Fibroblast of villous mesenchyme (primary cell): ENCODE results near the gene HMG20A. TPM values are rescaled to one million over a fixed set of nuclear protein-coding genes. Genes with fewer than 3 reads are reported as not detected.

Source experiments
- DNase-seq: peaks from one replicate; pipeline ENCODE4 v3.0.0-alpha.2; 2010; ENCODE audit warnings: low read depth
- H3K4me3 ChIP-seq: 2 replicates; pipeline ENCODE4 v1.5.1; 2011; ENCODE audit warnings: low read depth, mild to moderate bottlenecking, low read length
- total RNA-seq: library from RNA; depleted of rRNA; stranded (reverse); fragments of >200 nt; gene quantifications from 2 replicates; pipeline ENCODE4 v1.2.3, GENCODE V29; 2012
- TF ChIP-seq, protein P1 (sequence below): IDR thresholded peaks from 2 replicates; pipeline ENCODE4 v1.5.1; 2012; ENCODE audit warnings: low read depth, mild to moderate bottlenecking, low read length; ENCODE audit not compliant: insufficient read depth

Gene HMG20A
- total RNA-seq, 1 donor = 36.7 TPM

DNA sequence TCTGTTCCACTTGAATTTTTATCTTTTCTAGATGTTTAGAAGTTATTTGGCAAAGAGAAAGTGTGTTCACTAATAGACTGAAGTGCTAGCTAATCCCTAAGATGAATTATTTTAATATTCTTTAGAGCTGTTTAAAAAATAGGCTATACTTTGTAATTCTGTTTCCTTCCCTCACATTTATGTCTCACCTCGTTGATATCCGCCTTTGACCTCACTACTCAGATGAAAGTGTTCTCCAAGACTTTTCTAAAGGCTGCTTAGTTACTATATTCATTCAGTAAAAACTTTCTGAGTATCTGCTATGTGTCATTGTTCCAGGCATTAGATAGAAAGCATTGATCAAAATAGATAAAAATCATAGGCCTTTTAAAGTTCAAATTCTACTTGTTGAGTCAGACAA is 38.3 kb downstream of the HMG20A start:
- TF ChIP-seq, protein P1, sequence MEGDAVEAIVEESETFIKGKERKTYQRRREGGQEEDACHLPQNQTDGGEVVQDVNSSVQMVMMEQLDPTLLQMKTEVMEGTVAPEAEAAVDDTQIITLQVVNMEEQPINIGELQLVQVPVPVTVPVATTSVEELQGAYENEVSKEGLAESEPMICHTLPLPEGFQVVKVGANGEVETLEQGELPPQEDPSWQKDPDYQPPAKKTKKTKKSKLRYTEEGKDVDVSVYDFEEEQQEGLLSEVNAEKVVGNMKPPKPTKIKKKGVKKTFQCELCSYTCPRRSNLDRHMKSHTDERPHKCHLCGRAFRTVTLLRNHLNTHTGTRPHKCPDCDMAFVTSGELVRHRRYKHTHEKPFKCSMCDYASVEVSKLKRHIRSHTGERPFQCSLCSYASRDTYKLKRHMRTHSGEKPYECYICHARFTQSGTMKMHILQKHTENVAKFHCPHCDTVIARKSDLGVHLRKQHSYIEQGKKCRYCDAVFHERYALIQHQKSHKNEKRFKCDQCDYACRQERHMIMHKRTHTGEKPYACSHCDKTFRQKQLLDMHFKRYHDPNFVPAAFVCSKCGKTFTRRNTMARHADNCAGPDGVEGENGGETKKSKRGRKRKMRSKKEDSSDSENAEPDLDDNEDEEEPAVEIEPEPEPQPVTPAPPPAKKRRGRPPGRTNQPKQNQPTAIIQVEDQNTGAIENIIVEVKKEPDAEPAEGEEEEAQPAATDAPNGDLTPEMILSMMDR = no peak
- DNase-seq = no peak
- no peak overlapping the region for H3K4me3 ChIP-seq

DNA sequence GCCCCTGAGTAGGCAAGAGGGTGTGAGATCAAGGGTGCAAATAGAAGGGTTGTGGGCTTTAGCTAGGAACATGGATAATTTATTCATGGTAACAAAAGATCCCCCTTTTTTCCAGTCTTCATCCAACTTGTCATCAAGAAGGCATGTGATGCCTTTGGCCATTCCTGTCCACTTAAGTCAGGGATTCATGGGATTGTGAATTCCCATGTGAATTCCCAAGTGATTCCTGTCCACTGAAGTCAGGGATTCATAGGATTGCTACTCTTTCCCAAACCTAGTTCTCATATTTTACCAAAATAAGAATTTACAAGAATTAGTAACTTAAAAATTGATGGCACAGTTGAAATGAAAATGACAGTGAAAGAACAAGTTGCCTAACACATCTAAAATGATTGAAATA is 40.8 kb downstream of the HMG20A start:
- TF ChIP-seq, protein P1 = no peak
- DNase-seq = no peak
- H3K4me3 ChIP-seq = no peak overlapping the region

DNA sequence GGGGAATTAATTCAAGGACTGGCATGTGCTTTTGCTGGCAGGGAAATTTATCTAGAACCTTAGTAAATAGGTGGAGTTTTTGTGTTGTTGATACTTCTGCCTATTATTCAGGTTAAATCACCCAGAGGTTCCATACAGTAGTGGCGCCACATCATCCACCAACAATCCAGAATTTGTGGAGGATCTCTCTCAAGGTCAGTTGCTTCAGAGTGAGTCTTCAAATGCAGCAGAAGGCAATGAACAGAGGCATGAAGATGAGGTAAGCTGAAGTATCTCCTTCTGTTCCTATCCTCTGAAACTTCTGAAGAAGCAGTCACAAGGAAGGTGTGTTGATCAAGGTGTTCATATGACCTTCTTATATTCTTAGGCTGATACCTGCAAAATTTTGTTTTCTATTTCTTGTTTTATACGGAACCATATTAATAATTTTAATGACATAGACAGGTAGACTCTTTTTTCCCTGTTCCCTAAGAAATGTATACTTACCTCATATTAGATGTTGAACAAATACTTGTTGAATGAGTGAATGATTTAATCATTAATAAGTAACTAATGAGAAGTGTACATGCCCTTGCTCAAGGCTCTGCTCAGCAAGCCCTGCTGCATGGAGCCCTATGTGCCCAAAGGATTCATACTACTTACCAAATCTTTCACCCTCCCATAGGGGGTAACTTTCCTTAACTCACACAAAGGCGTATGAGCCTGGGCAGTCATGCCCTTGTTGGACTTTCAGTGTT is 43.6 kb downstream of the HMG20A start:
- no peak for DNase-seq
- H3K4me3 ChIP-seq = no peak overlapping the region
- TF ChIP-seq, protein P1 = no peak

DNA sequence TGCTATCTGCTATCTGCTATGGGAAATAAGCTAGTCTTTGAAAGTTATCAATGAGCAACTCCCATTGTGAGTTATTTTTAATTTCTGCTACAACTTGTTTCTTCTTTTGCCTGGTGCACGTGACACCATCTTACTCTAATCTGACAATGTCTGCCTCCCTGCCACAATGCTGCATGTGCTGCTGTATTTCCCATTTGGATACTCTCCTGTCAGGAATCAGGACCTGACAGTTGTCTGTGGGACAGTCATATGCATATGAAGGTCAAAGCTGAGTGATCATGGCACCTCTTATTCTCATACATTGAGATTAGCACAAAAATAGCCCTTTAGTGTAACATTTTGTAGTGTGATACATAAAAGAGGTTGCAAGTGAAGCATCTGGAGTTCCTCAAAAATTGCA is 45.8 kb downstream of the HMG20A start:
- DNase-seq = no peak
- no peak overlapping the region for H3K4me3 ChIP-seq
- TF ChIP-seq, protein P1 = no peak

DNA sequence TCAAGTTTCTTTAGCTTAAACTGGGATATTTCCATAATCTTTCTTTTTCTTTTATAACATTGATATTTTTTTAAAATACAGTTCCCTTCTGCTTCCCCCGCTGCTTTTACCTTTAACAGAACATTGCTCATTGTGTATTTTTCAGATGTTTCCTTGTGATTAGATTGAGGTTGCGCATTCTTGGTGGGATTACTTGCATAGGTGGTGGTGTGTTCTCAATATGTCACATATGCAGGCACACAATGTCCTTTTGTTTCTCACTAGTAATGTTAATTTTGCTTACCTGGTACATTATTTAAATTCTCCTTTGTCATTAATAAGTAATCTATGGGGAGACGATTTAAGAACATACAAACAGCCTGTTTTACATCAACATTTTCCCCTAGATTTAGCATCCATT is 48.2 kb downstream of the HMG20A start:
- H3K4me3 ChIP-seq = no peak overlapping the region
- no peak for DNase-seq
- TF ChIP-seq, protein P1 = no peak

DNA sequence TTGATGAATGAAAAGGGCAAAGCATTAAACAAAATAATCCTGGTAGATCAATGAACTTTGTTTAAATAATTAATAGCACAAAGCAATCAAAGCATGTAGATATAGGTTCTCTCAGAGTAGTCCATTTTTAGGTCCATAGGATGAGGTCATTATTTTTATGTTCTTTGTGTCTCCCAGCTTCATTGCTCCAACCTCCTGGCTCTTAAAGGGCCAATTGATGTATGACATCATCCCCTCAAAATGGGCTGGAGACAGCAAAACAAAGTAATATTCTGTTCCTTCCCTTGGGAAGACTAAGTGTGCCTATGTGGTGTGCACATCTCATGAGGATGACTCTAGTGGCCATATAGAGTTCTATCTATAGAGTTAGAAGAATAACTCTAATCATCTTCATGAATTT is 49.5 kb downstream of the HMG20A start:
- no peak overlapping the region for H3K4me3 ChIP-seq
- TF ChIP-seq, protein P1 = no peak
- DNase-seq = no peak

DNA sequence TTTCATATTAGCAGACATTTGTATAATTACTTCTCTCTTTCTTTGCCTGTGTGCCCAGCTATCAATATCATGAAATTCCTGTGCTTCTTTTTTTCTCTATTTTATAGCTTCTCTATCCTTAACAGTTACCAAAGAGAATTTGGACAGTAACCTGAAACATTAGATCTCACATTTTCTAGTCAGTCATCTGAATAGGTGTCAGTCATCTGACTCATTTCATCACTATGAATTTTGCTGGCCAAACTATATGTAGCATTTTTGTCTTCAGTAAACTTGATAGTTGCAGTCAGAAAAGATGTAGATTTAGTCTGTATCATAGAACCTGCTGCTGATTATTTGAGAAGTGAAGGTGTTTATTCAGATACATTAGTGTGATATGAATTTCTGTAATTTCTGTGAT is 52.6 kb downstream of the HMG20A start:
- TF ChIP-seq, protein P1 = no peak
- no peak overlapping the region for H3K4me3 ChIP-seq
- DNase-seq = no peak
